NCI-H2081 treated with DMSO at 0.1 percent for 48 hours (cell line): ENCODE data around the gene CLIC4.
"Not testable (repeated sequence)": the region's sequence is repeated elsewhere in the genome, so short reads cannot be mapped to it uniquely, and the experiment has no call there.

Source experiments
- DNase-seq: peaks from one replicate; lab custom pipeline; 2025; lab: John Stamatoyannopoulos, UW

The CLIC4 gene

DNA sequence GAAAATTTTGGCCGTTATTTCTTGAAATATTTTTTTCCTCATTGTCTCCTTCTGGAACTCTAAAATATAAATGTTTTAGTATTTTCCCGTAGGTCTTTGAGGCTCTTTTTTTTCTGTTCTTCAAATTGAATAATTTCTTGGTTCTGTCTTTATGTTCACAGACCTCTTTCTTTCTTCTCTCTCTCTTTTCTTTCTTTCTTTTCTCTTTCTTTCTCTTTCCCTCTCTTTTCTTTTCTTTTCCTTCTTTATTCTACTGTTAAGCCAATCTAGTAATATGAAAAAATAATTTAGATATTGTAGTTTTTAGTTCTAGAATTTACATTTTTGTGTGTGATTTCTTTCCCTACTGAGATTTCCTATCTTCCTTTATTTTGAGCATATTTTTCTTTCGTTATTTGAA lies 30.1 kb downstream of the CLIC4 start:
- DNase-seq = no peak

DNA sequence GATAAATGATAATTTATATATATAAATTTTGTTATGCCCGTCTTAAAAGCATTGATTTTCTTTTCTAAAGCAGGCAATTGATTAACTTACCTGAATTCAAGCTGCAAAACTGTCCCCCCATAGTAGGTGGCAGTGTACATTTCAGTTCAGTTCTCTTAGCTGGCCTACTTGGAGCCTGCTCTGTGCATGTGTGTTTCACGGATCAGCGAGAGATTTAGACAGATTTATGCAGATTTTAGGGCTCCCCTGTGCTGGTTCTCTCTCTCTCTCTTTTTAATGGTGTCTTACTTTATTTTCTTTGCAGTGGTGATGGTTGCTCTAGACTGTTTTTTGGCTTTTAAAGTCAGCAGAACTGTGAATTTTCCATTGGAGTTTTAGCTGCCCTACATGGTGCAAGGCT lies 30.7 kb downstream of the CLIC4 start:
- no peak for DNase-seq

DNA sequence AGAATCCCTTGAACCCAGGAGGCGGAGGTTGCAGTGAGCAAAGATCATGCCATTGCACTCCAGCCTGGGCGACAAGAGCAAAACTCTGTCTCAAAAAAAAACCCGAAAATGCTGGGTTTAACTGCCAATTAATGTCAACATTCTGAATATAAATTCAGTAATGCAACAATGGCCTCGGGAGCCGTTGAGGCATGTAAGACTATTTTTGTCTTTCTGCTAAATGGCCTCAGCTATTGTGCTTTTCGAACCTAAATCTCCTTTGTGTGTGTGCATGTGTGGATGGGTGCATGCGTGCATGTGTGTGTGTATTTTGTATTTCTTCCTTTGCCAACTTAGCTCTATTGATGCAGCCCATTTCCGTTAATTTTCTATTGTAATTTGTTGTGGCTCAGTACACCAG lies 31.6 kb downstream of the CLIC4 start:
- no peak for DNase-seq

DNA sequence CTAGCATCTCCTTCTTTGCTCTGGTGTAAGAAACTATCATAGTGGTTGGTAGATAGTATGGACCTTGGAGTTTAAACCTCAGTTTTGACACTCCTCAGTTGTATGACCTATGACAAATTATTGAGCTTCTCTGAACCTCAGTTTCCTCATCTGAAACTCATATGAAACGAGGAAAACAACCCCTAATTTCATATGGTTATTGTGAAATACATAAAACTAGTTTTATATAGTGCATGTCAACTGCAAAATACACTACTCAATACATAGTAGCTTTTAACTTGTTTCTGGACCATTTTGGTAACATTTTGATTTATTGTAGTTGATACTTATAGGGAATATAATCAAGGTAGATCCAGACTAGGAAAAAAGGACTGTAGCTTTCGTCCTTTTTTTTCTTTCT lies 32.9 kb downstream of the CLIC4 start:
- DNase-seq = no peak

DNA sequence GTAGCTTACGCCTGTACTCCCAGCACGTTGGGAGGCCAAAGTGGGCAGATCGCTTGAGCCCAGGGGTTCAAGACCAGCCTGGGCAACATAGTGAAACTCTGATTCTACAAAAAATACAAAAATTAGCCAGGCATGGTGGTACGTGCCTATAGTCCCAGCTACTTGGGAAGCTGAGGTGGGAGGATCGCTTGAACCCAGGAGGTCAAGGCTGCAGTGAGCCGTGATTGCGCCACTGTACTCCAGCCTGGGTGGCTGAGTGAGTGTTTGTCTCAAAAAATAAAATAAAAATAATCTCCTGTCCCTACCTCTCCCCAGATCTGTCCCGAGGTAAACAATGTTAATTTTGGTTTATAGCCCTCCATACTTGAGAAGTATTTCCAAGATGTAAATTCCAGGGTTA lies 34.0 kb downstream of the CLIC4 start:
- DNase-seq = not testable (repeated sequence)

DNA sequence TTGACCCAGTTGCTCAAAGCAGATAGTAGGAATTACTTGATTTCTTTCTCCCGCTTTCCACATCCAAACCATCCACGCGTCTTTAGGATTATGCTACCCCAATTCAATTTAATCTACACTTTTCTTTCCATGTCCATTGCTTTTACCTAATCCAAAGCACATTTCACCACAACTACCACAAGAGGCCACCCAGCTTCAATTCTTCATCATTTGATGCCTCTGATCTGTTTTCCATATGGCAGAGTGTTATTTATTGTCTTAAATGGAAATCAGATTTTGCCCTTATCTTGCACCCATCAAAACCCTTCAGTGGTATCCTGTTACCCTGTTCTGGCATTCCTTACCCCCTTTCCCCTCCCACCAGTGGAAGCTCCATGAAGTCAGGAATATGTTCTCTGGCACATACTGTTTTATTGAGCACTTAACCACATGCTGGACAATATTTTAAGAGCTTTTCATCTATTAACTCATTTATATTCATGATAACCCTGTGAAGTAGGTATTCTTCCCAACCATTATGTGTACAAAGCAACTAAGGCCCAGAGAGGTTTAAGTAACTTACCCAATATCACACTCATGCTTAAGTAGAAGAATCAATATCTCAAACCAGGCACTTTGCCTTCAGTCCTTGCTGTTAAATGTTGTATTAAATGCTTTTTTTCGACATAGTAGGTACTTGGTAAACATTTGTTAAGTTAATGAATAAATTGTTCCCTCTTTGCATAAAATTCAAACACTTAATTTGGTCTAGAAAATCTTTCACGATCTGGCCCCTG lies 34.6 kb downstream of the CLIC4 start:
- DNase-seq = no peak

DNA sequence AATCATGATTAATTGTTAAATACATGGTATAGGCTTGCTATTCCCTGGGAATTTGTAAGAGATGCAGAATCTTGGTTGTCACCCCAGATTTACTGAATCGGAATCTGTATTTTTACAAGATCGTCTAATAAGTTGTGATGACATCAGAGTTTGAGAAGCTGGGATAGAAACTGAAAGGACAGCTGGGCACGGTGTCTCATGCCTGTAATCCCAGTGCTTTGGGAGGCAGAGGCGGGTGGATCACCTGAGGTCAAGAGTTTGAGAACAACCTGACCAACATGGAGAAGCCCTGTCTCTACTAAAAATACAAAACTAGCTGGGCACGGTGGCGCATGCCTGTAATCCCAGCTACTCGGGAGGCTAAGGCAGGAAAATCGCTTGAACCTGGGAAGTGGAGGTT lies 35.4 kb downstream of the CLIC4 start:
- not testable (repeated sequence) for DNase-seq

DNA sequence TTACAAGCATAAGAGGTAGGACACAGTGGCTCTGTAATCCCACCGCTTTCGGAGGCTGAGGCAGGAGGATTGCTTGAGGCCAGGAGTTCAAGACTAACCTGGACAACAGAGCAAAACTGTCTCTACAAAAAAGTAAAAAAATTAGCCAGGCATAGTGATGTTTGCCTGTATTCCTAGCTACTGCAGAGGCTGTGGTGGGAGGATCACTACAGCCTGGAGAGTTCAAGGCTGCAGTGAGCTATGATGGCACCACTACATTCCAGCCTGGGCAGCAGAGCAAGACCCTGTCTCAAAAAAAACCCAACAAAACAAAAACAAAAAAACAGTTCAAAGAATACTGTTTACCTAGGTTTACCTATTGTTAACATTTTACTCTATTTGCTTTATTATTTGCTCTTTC lies 37.4 kb downstream of the CLIC4 start:
- no peak for DNase-seq

DNA sequence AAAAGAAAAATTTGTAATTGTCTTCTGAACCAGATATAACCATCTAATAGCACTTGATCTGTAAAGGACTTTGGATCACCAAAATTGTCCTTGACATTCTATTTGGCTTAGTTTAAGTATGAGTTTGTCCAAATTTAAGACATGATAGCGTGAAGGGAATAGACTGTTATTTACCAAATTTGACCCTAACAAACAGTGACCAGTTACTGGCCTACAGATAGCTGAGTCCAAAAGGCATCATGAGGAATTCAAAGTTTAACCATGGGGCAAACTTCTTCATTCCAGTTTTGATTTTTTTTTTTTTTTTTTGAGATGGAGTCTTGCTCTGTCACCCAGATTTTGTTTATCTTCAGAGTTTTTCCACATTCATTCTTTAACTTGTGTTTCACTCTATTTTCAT lies 38.5 kb downstream of the CLIC4 start:
- no peak for DNase-seq

DNA sequence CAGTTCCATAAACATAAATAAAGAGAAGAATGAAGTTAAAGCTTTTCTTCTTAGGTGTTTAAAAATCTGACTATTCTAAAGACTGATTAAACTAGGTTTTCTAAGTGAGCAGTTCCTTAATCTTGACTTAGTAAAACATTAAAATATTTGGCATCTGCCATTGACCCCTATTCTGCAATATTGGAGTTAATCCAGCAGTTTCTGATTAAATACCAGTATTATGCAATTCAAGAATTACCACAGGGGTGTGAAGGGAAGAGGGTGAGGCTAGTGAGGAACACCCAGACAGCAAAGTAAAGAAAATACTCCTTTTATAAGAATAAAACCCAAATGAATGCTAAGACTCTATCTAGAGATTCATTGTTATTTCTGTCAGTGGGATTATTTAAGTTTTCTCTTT lies 40.9 kb downstream of the CLIC4 start:
- DNase-seq = no peak

DNA sequence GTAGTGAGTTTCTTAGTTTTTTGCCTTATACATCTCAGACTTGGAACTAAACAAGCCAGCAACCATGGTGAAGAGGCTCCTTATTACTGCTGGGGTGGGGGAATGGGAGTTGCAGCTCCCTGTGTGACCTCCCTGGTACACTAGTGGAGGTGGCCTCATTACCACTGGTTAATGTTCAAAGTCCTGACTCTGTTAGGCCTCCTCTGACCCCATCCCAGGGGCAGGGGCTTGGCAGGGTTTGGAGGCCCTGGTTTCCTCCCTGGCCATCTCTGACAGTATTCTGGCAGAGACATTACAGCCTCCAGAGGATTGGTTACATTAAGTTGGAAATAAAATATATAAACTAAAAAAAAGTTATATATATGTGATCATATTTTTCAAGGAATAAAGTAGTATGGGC lies 45.2 kb downstream of the CLIC4 start:
- no peak for DNase-seq

DNA sequence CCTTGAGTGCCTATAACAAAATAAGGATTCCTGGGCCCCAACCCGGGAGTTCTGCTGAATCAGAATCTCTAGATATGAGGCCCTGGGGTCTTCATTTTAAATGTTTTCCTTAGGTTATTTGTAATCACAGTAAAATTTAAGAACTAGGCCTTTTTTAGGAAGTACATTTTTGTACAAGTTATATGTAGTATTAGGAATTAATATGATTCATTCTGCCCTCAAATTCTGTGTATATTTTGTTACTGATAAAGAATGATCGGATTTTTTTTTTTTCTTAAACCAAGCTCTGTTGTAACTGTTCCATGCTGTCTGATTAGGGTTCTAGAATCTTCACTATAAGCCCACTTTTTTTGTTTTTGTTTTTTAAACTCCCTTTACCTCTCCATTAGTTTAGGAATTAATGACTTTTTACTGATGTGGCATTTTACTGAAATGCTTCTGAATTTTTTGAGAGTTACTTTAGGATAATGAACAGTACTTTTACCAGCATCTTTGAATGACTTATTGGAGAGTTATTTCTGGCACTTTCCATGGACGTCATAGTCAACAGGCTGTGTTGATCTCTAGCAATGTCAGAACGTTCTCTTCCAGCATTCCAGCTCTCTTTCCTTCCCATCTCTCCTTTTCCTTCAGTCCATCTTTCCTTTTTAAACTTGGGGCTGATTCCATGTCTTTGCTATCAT lies 48.3 kb downstream of the CLIC4 start:
- no peak for DNase-seq

DNA sequence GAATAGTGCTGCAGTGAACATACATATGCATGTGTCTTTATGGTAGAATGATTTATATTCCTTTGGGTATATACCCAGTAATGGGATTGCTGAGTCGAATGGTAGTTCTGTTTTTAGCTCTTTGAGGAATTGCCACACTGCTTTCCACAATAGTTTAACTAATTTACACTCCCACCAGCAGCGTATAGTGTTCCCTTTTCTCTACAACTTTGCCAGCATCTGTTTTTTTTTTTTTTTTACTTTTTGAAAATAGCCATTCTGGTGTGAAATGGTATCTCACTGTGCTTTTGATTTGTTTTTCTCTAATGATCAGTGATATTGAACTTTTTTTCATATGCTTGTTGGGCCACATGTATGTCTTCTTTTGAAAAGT lies 48.9 kb downstream of the CLIC4 start:
- not testable (repeated sequence) for DNase-seq

DNA sequence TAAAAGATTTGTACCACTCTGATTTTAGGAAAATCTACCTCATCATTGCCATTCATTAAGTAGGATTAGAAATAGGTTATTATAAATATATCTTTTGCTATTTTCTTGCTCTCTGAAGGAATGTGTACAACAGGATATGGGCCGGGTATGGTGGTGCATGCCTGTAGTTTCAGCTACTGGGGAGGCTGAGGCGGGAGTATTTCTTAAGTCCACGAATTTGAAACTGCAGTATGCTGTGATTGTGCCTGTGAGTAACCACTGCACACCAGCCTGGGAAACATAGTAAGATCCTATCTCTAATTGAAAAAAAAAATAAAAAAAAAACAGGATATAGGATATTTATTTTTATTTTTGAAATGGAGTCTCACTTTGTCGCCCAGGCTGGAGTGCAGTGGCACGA lies 50.0 kb downstream of the CLIC4 start:
- no peak for DNase-seq

DNA sequence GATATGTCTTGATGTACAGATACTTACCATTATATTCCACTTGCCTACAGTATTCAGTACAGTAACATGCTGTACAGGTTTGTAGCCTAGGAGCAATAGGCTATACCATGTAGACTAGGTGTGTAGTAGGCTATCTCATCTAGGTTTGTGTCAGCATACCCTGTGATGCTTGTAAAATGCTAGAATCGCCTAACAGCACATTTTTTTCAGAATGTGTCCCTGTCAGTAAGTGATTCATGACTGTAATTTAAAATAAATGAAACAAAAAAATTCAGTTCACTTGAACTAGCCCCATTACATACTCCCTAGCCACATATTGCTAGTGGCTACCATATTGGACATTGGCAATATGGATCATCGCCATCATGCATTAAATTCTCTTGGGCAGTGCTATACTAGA lies 51.3 kb downstream of the CLIC4 start:
- DNase-seq = no peak

DNA sequence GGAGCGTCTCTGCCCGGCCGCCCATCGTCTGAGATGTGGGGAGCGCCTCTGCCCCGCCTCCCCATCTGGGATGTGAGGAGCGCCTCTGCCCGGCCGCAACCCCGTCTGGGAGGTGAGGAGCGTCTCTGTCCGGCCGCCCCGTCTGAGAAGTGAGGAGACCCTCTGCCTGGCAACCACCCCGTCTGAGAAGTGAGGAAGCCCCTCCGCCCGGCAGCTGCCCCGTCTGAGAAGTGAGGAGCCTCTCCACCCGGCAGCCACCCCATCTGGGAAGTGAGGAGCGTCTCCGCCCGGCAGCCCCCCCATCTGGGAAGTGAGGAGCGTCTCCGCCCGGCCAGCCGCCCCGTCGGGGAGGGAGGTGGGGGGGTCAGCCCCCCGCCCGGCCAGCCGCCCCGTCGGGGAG lies 54.0 kb downstream of the CLIC4 start:
- DNase-seq = not testable (repeated sequence)

DNA sequence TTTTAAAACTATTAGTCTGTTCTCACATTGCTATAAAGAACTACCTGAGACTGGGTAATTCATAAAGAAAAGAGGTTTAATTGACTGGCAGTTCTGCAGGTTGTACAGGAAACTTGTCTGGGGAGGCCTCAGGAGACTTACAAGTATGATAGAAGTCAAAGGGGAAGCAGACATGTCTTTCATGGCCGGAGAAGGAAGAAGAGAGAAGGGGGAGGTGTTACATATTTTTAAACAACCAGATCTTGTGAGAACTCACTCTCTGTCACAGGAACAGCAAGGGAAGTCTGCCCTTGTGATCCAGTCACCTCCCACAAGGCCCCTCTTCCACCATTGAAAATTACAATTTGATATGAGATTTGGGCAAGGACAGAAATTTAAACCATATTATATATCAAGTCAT lies 55.9 kb downstream of the CLIC4 start:
- no peak for DNase-seq

DNA sequence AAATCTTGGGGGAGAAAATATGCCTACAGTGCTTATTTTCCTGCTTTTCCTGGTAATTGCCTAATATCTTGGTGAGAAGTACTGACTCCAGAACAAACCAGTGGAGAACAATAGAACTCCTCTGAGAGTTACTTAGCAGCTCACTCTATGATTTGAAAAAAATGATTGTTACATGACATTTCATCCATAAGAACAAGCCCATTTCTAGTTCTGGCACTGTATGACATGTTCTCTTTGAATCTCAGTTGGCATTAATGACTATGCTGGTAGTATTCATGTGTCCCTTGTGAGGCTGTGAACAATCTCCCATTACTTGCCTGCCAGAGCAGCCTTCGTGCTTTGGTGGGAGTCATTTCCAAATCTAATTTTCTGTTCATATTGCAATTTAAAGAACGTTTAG lies 58.0 kb downstream of the CLIC4 start:
- DNase-seq = no peak

DNA sequence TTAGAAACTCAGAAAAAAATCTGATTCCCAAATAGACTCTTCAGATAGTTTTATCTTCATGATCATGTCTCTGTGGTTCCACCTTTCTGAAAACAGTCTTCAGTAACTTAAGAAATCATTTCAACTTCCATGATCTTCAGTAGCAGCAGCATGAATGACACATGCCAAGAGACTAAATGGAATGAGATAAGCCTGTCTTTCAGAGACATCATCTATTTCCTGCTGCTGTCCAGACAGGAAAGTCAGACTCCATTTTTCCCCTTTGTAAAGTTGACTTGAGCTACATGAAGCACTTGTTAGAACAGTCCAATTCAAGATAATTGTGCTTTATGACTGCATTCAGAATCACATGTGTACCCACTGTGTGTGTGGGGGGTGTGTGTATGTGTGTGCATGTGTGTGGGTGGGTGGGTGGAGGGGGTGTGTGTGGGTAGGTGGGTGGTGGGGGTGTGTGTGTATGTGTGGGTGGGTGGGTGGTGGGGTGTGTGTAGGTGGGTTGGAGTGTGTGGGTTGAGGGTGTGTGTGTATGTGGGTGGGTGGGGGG lies 58.8 kb downstream of the CLIC4 start:
- no peak for DNase-seq

DNA sequence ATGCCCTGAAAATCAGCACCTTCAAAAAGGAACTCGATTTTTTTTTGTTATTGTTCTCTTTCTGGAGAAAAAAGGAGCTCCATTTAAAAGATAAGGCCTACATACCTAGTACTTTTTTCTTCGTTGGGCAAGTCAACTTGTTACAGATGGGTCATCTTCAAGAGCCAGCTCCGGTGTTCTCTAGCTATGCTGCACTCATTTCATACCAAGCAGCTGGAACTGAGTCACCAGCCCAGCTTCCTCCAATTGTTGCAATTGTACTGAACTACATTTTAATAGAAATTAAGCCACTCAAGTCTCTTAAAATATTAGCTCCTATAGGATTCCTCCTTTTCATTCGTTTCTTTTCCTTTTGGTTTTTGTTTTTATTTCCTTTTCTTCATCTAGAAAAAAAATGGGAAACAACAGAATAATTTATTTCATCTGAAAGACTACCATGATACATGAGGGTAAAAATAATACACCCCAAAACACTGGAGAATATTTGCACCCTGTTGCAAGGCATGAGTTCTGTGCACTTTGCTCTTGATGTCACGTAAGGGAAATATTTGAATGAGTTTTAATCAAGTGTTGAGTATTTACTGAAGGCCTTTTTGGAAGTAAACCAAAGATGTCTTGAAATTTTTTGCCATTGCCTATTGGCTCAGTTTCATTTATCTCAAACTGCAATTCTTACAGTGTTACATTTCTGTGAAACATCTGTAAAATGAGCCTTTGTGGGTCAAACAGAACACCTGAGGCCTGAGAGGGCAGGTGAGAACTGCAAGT lies 60.5 kb downstream of the CLIC4 start:
- no peak for DNase-seq

DNA sequence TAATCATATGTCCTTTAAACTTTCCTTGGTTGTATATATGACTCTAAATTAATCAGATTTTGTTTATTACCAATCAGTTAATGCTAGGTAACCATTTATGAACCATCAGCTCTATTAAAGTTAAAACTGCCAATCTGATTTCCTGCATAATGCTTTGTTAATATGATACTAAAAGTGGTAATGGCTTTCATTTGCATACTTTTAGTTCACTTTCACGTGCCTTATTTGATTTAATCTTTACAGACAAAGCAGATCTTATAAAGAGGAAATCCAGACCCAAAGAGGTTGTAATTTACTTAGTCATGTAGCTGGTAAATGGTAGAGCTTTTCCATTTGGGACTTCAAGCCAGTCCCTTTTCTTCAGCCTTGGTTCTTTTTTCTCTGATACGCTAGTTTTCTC lies 61.3 kb downstream of the CLIC4 start:
- DNase-seq = no peak

DNA sequence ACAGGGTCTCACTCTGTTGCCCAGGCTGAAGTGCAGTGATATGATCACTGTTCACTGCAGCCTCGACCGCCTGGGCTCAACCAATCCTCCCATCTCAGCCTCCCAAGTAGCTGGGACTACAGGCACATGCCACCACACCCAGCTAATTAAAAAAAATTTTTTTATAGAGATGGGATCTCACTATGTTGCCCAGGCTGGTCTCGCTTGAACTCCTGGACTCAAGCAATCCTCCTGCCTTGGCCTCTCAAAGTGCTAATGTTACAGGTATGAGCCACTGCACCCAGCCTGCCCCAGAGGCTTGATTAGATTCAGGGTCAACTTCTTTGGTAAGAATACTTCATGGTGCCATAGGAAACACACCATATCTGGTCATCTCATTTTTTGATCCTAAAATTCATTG lies 66.2 kb downstream of the CLIC4 start:
- not testable (repeated sequence) for DNase-seq

DNA sequence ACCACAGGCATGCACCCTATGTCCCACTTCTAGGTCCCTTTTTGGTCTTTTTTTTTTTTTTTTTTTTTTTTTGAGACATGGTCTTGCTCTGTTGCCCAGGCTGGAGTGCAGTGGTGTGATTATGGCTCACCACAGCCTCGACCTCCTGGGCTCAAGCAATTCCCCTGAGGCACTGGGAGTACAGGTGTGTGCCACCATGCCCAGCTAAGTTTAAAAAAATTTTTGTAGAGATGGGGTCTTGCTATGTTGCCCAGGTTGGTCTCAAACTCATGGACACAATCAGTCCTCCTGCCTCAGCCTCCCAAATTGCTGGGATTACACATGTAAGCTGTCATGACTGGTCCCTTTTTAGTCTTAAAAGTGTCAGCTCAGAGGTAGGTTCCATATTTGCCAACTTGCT lies 75.0 kb downstream of the CLIC4 start:
- not testable (repeated sequence) for DNase-seq
